ENCODE measurements around the gene COPG1.

Gene COPG1

GRCh38 chr3:129263161-129263910 lies 13.9 kb downstream of the COPG1 start:
- TF ChIP-seq, protein P1, sequence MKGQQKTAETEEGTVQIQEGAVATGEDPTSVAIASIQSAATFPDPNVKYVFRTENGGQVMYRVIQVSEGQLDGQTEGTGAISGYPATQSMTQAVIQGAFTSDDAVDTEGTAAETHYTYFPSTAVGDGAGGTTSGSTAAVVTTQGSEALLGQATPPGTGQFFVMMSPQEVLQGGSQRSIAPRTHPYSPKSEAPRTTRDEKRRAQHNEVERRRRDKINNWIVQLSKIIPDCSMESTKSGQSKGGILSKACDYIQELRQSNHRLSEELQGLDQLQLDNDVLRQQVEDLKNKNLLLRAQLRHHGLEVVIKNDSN (IDR thresholded peaks at IDR 0.05) = no peak
- TF ChIP-seq EGR1 (IDR thresholded peaks at IDR 0.05) (no peak), CREB1 (IDR thresholded peaks at IDR 0.05; ENCODE audit: low read depth) (no peak), TEAD4 (IDR thresholded peaks at IDR 0.05) (no peak), RAD21 (IDR thresholded peaks at IDR 0.05; ENCODE audit: low read depth) (no peak), NFIC (IDR thresholded peaks at IDR 0.05) (no peak), YY1 (IDR thresholded peaks at IDR 0.05; ENCODE audit: low read depth) (no peak), ZBTB7A (IDR thresholded peaks at IDR 0.05; ENCODE audit: low read depth) (no peak), EP300 (IDR thresholded peaks at IDR 0.05; ENCODE audit: borderline replicate concordance) (no peak), FOXM1 (IDR thresholded peaks at IDR 0.05; ENCODE audit: borderline replicate concordance, low read depth) (no peak), TAF1 (IDR thresholded peaks at IDR 0.05; ENCODE audit: low read depth) (no peak), TCF12 (IDR thresholded peaks at IDR 0.05; ENCODE audit: low read depth) (no peak), CEBPB (IDR thresholded peaks at IDR 0.05) (no peak)
- TF ChIP-seq, protein P2, sequence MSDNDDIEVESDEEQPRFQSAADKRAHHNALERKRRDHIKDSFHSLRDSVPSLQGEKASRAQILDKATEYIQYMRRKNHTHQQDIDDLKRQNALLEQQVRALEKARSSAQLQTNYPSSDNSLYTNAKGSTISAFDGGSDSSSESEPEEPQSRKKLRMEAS (IDR thresholded peaks at IDR 0.05) = no peak
- TF ChIP-seq, protein P3, sequence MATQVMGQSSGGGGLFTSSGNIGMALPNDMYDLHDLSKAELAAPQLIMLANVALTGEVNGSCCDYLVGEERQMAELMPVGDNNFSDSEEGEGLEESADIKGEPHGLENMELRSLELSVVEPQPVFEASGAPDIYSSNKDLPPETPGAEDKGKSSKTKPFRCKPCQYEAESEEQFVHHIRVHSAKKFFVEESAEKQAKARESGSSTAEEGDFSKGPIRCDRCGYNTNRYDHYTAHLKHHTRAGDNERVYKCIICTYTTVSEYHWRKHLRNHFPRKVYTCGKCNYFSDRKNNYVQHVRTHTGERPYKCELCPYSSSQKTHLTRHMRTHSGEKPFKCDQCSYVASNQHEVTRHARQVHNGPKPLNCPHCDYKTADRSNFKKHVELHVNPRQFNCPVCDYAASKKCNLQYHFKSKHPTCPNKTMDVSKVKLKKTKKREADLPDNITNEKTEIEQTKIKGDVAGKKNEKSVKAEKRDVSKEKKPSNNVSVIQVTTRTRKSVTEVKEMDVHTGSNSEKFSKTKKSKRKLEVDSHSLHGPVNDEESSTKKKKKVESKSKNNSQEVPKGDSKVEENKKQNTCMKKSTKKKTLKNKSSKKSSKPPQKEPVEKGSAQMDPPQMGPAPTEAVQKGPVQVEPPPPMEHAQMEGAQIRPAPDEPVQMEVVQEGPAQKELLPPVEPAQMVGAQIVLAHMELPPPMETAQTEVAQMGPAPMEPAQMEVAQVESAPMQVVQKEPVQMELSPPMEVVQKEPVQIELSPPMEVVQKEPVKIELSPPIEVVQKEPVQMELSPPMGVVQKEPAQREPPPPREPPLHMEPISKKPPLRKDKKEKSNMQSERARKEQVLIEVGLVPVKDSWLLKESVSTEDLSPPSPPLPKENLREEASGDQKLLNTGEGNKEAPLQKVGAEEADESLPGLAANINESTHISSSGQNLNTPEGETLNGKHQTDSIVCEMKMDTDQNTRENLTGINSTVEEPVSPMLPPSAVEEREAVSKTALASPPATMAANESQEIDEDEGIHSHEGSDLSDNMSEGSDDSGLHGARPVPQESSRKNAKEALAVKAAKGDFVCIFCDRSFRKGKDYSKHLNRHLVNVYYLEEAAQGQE (IDR thresholded peaks at IDR 0.05; ENCODE audit: low read depth) = no peak

DNA sequence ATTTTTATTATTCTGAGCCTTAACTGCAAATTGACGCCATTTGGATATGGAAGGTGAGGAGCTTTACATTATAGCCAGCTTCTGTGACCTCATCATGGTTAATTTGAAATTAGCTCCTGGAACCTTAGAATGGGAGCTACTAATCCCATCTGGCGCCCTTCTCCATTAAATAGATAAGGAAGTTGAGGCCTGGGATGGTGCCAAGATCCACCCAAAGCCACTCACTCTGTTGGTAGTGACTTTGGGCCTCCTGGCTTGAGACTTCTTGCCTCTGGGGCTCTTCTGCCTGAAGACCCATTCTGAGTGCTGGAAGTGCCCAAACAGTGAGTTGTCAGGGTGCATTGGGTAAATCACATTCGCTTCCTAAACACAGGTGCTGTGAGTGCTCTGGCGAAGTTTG lies 17.2 kb downstream of the COPG1 start:
- TF ChIP-seq ZBTB7A (IDR thresholded peaks at IDR 0.05; ENCODE audit: low read depth) = no peak
- no peak for TF ChIP-seq CREB1 (IDR thresholded peaks at IDR 0.05; ENCODE audit: low read depth)
- TF ChIP-seq FOXM1 (IDR thresholded peaks at IDR 0.05; ENCODE audit: borderline replicate concordance, low read depth) = no peak
- no peak for TF ChIP-seq EGR1 (IDR thresholded peaks at IDR 0.05)
- TF ChIP-seq RAD21 (IDR thresholded peaks at IDR 0.05; ENCODE audit: low read depth) = no peak
- TF ChIP-seq, protein P3 (IDR thresholded peaks at IDR 0.05; ENCODE audit: low read depth) = no peak
- TF ChIP-seq NFIC (IDR thresholded peaks at IDR 0.05) = no peak
- TF ChIP-seq TEAD4 (IDR thresholded peaks at IDR 0.05) = no peak
- no peak for TF ChIP-seq EP300 (IDR thresholded peaks at IDR 0.05; ENCODE audit: borderline replicate concordance)
- TF ChIP-seq YY1 (IDR thresholded peaks at IDR 0.05; ENCODE audit: low read depth) = no peak
- no peak for TF ChIP-seq CEBPB (IDR thresholded peaks at IDR 0.05)
- TF ChIP-seq, protein P2 (IDR thresholded peaks at IDR 0.05) = no peak
- TF ChIP-seq, protein P1 (IDR thresholded peaks at IDR 0.05) = no peak
- no peak for TF ChIP-seq TAF1 (IDR thresholded peaks at IDR 0.05; ENCODE audit: low read depth)
- TF ChIP-seq TCF12 (IDR thresholded peaks at IDR 0.05; ENCODE audit: low read depth) = no peak

DNA sequence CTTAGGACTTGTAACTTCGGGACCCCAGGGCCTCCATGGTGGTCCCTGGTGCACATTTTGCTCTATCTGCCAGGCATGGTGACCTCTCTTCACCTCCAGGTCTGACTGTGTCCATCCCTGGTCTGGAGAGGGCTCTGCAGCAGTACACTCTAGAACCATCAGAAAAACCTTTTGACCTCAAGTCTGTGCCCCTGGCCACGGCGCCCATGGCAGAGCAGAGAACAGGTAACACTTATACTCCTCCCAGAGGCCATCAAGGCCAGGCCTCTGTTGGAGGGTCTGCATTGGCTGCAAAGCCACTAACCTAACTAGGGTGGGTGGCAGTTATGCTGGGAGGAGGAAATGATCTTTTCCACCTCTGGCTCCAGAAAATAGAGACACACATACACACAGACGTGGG lies 19.0 kb downstream of the COPG1 start:
- TF ChIP-seq TEAD4 (IDR thresholded peaks at IDR 0.05) (no peak), ZBTB7A (IDR thresholded peaks at IDR 0.05; ENCODE audit: low read depth) (no peak), RAD21 (IDR thresholded peaks at IDR 0.05; ENCODE audit: low read depth) (no peak), FOXM1 (IDR thresholded peaks at IDR 0.05; ENCODE audit: borderline replicate concordance, low read depth) (no peak), CEBPB (IDR thresholded peaks at IDR 0.05) (no peak), NFIC (IDR thresholded peaks at IDR 0.05) (no peak), TCF12 (IDR thresholded peaks at IDR 0.05; ENCODE audit: low read depth) (no peak)

DNA sequence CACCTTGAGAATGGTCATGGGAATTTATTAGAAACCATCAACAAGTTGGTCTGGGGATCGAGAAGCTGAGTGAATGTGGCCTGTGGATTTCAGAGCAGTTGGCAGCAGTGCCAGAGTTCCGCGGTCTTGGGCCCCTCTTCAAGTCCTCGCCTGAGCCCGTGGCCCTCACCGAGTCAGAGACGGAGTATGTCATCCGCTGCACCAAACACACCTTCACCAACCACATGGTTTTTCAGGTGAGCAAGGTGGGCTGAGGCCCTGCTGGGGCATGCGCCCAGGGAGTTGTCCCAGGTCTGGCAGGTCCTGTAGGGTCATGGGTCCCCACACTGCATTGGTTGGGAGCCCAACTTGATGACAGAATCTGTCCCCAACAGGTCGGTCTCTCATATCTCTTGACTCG lies 22.3 kb downstream of the COPG1 start:
- TF ChIP-seq RAD21 (IDR thresholded peaks at IDR 0.05; ENCODE audit: low read depth) = no peak
- TF ChIP-seq, protein P3 (IDR thresholded peaks at IDR 0.05; ENCODE audit: low read depth) = no peak
- no peak for TF ChIP-seq EP300 (IDR thresholded peaks at IDR 0.05; ENCODE audit: borderline replicate concordance)
- TF ChIP-seq FOXM1 (IDR thresholded peaks at IDR 0.05; ENCODE audit: borderline replicate concordance, low read depth) = no peak
- TF ChIP-seq ZBTB7A (IDR thresholded peaks at IDR 0.05; ENCODE audit: low read depth) = no peak
- no peak for TF ChIP-seq TEAD4 (IDR thresholded peaks at IDR 0.05)
- TF ChIP-seq YY1 (IDR thresholded peaks at IDR 0.05; ENCODE audit: low read depth) = no peak
- no peak for TF ChIP-seq EGR1 (IDR thresholded peaks at IDR 0.05)
- TF ChIP-seq, protein P2 (IDR thresholded peaks at IDR 0.05) = no peak
- TF ChIP-seq CEBPB (IDR thresholded peaks at IDR 0.05) = no peak
- TF ChIP-seq, protein P1 (IDR thresholded peaks at IDR 0.05) = no peak
- no peak for TF ChIP-seq TCF12 (IDR thresholded peaks at IDR 0.05; ENCODE audit: low read depth)
- no peak for TF ChIP-seq NFIC (IDR thresholded peaks at IDR 0.05)
